GM21447 (cell line): ENCODE results near the gene GGT1.
"Not testable (repeated sequence)": the region's sequence is repeated elsewhere in the genome, so short reads cannot be mapped to it uniquely, and the experiment has no call there.

Experiments
- ATAC-seq: cut with Tn5 transposase; IDR thresholded peaks from one replicate; pipeline ENCODE4 v1.9.1; 2021; ENCODE audit not compliant: unreplicated experiment

Gene GGT1

GRCh38 chr22:24633231-24634023 is 30.4 kb downstream of the GGT1 start:
- ATAC-seq = not testable (repeated sequence)

DNA sequence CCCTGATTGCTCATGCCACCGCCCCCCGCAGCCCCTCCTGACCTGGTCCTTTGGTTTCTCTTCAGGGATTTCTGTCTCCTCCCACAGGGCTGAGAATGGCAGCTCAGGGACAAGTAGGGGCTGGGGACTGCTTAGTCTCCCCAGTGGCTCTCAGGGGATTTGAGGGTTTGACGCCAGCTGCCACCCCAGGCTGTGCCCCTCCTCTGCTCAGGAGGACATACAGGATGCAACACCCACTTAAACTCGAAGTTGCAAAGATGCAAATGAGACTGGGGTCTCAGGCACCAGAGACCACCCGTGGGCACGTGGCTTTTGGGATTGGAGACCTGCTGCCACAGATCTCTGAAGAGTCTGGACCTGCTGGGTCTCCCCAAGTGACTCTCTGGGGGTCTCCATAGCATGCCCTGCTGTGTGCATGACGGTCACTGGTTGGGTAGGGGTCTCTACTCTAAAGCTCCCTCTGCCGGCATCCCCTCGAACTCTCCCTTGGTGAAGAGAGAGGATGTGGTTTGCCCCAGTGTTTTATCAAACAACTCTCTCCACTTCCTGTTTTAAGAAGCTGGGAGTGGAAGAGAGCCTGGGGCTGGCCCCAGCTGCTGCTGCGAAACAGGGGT is 31.9 kb downstream of the GGT1 start:
- not testable (repeated sequence) for ATAC-seq

DNA sequence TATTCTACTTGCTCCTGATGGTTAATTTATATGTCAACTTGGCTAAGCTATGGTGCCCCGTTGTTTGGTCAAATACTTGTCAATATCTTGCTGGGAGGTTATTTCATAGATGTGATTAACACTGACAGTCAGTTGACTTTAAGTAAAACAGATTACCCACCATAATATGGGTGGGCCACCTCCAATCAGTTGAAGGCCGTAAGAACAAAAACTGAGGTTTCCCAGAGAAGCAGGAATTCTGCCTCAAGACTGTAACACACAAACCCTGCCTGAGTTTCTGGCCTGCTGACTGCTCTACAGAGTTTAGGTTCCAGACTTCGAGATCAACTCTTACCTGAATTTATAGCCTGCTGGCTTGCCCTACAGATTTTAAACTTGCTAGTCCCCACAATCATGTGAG is 33.5 kb downstream of the GGT1 start:
- ATAC-seq = not testable (repeated sequence)

DNA sequence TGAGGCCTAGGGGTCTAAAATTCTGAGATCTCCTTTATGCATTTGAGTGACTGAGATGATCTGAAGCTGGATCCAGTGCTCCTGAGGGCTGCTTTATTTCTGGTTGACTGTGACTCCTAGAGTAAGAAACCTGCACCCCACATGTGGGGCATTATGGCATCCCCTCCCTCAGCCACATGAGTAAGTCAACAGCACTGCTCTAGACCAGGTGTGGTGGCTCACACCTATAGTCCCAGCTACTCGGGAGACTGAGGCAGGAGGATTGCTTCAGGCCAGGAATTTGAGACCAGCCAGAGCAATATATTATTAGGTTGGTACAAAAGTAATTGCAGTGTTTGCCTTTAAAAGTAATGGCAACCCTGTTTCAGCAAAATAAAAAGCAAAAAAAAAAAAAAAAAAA is 39.3 kb downstream of the GGT1 start:
- ATAC-seq = not testable (repeated sequence)

DNA sequence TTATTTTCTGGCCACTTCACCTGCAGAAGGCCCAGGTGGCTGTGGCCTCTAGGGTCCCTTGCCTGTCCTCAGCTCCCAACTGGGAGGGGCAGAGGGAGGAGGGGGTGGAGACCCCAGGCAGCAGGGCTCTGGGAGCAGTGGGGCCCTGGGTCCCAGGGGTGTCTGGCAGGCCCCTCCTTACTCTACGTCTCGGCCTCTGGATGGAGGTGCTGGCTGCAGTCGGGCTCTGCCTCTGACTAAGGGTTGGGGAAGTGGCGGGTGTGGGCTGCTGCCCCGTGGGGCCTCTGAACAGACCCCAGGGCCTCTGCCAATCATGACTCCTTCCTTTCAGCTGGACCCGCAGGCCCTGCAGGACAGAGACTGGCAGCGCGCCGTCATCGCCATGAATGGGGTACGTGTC is 41.4 kb downstream of the GGT1 start:
- not testable (repeated sequence) for ATAC-seq

- not testable (repeated sequence) for ATAC-seq
Measured at GRCh38 chr22:24645408-24646399, 42.7 kb downstream of the GGT1 start.

DNA sequence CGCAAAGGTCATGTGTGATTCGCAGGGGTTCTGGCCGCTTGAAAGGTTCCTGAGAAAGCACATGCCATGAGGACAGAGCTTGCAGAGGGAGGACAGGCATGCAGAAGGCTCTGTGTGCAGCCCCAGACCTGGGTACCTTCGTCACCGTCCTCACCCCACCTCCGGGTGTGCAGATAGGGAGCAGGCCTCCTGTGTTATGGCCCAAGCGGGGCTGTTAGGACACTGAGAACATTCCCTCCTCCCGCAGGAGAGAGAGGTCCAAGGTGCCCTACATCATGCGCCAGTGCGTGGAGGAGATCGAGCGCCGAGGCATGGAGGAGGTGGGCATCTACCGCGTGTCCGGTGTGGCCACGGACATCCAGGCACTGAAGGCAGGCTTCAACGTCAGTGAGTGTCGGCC is 43.8 kb downstream of the GGT1 start:
- ATAC-seq = not testable (repeated sequence)

DNA sequence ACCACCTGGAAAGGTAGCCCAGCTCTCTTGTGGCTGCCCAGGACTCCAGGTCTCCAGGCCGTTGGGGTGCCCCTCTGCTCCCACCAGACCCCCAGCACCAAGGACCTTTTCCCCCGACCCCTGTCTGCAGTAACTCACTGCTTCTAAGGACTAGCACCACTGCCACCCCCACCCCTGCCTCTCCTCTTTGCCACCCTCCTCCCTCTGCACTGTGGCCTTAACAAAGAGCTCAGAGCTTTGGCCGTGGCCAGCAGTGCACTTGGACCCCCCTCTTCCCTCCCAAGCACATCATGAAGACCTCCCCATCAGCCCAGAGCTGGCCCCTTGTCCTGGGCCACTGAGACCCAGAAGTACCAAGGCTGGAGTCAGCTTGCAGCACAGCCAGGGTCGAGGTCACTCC is 46.4 kb downstream of the GGT1 start:
- ATAC-seq = not testable (repeated sequence)

- ATAC-seq = not testable (repeated sequence)
Measured at GRCh38 chr22:24650884-24651283, 47.9 kb downstream of the GGT1 start.

DNA sequence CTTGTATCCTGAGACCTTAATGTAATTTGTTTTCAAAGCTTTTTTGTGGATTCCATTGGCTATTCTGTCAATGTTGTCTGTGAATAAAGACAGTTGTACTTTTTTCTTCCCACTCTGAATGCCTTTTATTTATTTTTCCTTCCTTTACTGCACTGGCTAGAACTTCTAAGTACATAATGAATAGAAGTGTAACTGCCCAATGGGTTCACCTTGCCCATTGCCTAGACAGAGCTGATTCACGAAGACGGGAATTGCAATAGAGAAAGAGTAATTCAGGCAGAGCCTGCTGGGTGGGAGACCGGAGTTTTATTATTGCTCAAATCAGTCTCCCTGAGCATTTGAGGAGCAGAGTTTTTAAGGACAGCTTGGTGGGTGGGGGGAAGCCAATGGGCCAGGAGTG is 62.4 kb downstream of the GGT1 start:
- not testable (repeated sequence) for ATAC-seq

- not testable (repeated sequence) for ATAC-seq
Measured at GRCh38 chr22:24667904-24668303, 64.9 kb downstream of the GGT1 start.

DNA sequence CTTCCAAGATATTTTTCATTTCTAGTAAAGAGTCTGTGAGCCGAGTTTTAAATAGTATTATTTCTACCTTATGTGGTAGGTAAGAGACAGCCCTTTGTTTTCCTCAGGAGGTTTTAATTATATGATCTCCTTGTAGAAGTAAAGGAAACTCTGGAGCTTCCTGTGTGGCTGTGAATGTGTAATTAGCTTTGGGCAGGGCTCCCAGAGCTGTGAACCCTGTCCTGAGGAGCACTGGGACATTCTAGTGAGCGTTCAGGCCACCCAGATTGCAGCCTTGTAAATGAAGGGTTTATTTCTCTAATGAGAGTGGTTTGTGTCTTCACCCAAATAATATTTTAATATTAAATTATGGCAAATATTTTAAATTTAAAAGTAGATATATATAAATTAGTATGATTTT is 69.5 kb downstream of the GGT1 start:
- not testable (repeated sequence) for ATAC-seq
